HepG2 (cell line): ENCODE data around the gene USF2. TPM values are rescaled to one million over a fixed set of nuclear protein-coding genes. Genes with fewer than 3 reads are reported as not detected.
A peak's percentile ranks its signal among the peaks of the same experiment; 100 is the strongest.

Source experiments
- BORCS8-MEF2B ChIP-seq: sonication (generic); formaldehyde crosslinking; IDR thresholded peaks from 2 replicates; pipeline ENCODE4 v1.8.0; 2022; ENCODE audit warnings: mild to moderate bottlenecking, missing genetic modification reagents
- FOXK2 ChIP-seq: fragments of 450-650 bp; IDR thresholded peaks from 2 replicates; pipeline ENCODE4 v1.6.1; 2016
- SP1 ChIP-seq, 2 experiments: fragments of 450-650 bp in 1 of 2; sonication (generic) in 1 of 2; formaldehyde crosslinking in 1 of 2; IDR thresholded peaks; 2 replicates each; pipeline versions ENCODE4 v1.4.0 to v1.6.1; 2016 to 2020; ENCODE audit warnings: missing genetic modification reagents in 1 of 2
- ZFX ChIP-seq: sonication (generic); formaldehyde crosslinking; IDR thresholded peaks from 2 replicates; pipeline ENCODE4 v1.4.0; 2020; ENCODE audit warnings: mild to moderate bottlenecking, low read depth, missing genetic modification reagents, moderate library complexity
- ZNF572 ChIP-seq: sonication (generic); formaldehyde crosslinking; IDR thresholded peaks from 2 replicates; pipeline ENCODE4 v1.5.1; 2020; ENCODE audit warnings: mild to moderate bottlenecking, missing genetic modification reagents
- polyA plus RNA-seq, 8 experiments: library from polyadenylated mRNA; depleted of rRNA in 3 of 8; stranded (reverse) in 7 of 8; unstranded in 1 of 8; fragments of >200 nt; fragmentation: Illumina TruSeq in 4 of 8; extraction: Trizol in 4 of 8; gene quantifications; 2 replicates each; pipeline versions ENCODE4 v1.2.1 to v1.2.3, GENCODE V29; 2011 to 2016; ENCODE audit warnings: low read depth in 4 of 8, missing spikeins in 1 of 8, mixed read lengths in 1 of 8; ENCODE audit not compliant: insufficient read depth in 1 of 8
- total RNA-seq, 5 experiments: library from RNA; depleted of rRNA; stranded (reverse); fragments of >200 nt; fragmentation: Illumina TruSeq; extraction: Trizol; gene quantifications; 2 replicates each; pipeline ENCODE4 v1.2.3, GENCODE V29; 2016; ENCODE audit warnings: low read depth in 1 of 5
- TF ChIP-seq, protein P1 (sequence below): sonication (generic); formaldehyde crosslinking; IDR thresholded peaks from 2 replicates; pipeline ENCODE4 v1.4.0; 2020; ENCODE audit warnings: missing genetic modification reagents
- TF ChIP-seq, protein P2 (sequence below): sonication (generic); formaldehyde crosslinking; IDR thresholded peaks from 2 replicates; pipeline ENCODE4 v1.4.0; 2020; ENCODE audit warnings: mild to moderate bottlenecking, missing genetic modification reagents
- TF ChIP-seq, protein P3 (sequence below): sonication (generic); formaldehyde crosslinking; IDR thresholded peaks from 2 replicates; pipeline ENCODE4 v1.5.0; 2020; ENCODE audit warnings: missing genetic modification reagents
- TF ChIP-seq, protein P4 (sequence below): sonication (generic); formaldehyde crosslinking; IDR thresholded peaks from 2 replicates; pipeline ENCODE4 v1.5.0; 2020; ENCODE audit warnings: missing genetic modification reagents, mild to moderate bottlenecking, borderline replicate concordance
- TF ChIP-seq, protein P5 (sequence below): sonication (generic); formaldehyde crosslinking; IDR thresholded peaks from 2 replicates; pipeline ENCODE4 v1.9.0; 2021; ENCODE audit warnings: missing genetic modification reagents, mild to moderate bottlenecking, borderline replicate concordance
- TF ChIP-seq, protein P6 (sequence below): IDR thresholded peaks from 2 replicates; pipeline ENCODE4 v1.6.1; 2018; ENCODE audit warnings: missing genetic modification reagents, mild to moderate bottlenecking, missing compliant biosample characterization
- TF ChIP-seq, protein P7 (sequence below): sonication (generic); formaldehyde crosslinking; IDR thresholded peaks from 2 replicates; pipeline ENCODE4 v1.5.0; 2020; ENCODE audit warnings: missing genetic modification reagents
- TF ChIP-seq, protein P8 (sequence below): sonication (generic); formaldehyde crosslinking; IDR thresholded peaks from 2 replicates; pipeline ENCODE4 v1.5.1; 2020; ENCODE audit warnings: mild to moderate bottlenecking, missing genetic modification reagents

USF2 gene
- total and polyA plus RNA-seq, 2 of the 13 experiments (the other 11 are each of a cell fraction or from before 2014, with no cell fraction given): 54.9 to 106 TPM

DNA sequence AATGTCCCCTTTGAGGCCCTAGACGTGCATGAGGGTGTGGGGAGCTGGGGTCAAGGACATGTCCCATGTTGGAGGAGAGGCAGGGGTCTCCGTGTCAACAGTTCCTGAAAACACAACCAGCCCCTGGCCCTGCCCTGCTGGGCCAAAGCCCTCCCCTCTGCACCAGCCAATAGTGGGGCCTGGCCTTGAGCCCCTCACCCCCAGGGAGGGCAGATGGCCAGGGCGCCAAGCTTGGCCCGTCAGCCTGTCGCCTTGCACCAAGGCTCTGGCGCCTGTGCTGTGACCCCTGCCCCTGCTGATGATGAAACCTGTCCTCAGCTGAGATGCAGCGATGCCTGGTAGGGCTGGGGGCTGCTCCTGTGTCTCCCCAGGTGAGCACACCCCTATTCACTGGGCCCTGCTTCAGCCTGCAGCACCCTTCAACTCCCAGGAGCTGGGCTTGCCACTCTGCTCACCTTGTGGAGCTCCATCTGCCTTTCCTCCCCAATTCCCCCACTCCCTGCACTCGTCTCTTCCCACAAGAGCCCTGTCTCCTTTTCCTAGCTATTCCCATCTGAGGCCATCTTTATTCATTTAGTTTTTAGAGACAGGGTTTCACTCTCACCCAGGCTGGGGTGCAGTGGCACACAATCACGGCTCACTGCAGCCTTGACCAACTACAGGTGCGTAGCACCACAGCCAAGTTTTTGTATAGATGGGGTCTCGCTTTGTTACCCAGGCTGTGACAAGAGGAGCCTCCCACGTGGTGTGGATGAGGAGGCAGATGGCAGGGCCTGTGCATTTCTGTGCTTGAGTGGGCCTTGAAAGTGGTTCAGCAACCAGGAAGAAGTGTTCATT, 11.4 kb downstream of the USF2 start (continued):
- TF ChIP-seq, protein P1, sequence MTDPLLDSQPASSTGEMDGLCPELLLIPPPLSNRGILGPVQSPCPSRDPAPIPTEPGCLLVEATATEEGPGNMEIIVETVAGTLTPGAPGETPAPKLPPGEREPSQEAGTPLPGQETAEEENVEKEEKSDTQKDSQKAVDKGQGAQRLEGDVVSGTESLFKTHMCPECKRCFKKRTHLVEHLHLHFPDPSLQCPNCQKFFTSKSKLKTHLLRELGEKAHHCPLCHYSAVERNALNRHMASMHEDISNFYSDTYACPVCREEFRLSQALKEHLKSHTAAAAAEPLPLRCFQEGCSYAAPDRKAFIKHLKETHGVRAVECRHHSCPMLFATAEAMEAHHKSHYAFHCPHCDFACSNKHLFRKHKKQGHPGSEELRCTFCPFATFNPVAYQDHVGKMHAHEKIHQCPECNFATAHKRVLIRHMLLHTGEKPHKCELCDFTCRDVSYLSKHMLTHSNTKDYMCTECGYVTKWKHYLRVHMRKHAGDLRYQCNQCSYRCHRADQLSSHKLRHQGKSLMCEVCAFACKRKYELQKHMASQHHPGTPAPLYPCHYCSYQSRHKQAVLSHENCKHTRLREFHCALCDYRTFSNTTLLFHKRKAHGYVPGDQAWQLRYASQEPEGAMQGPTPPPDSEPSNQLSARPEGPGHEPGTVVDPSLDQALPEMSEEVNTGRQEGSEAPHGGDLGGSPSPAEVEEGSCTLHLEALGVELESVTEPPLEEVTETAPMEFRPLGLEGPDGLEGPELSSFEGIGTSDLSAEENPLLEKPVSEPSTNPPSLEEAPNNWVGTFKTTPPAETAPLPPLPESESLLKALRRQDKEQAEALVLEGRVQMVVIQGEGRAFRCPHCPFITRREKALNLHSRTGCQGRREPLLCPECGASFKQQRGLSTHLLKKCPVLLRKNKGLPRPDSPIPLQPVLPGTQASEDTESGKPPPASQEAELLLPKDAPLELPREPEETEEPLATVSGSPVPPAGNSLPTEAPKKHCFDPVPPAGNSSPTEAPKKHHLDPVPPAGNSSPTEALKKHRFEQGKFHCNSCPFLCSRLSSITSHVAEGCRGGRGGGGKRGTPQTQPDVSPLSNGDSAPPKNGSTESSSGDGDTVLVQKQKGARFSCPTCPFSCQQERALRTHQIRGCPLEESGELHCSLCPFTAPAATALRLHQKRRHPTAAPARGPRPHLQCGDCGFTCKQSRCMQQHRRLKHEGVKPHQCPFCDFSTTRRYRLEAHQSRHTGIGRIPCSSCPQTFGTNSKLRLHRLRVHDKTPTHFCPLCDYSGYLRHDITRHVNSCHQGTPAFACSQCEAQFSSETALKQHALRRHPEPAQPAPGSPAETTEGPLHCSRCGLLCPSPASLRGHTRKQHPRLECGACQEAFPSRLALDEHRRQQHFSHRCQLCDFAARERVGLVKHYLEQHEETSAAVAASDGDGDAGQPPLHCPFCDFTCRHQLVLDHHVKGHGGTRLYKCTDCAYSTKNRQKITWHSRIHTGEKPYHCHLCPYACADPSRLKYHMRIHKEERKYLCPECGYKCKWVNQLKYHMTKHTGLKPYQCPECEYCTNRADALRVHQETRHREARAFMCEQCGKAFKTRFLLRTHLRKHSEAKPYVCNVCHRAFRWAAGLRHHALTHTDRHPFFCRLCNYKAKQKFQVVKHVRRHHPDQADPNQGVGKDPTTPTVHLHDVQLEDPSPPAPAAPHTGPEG (CRISPR knock-in tag): no peak
- TF ChIP-seq, protein P2, sequence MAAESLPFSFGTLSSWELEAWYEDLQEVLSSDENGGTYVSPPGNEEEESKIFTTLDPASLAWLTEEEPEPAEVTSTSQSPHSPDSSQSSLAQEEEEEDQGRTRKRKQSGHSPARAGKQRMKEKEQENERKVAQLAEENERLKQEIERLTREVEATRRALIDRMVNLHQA (CRISPR knock-in tag): no peak
- TF ChIP-seq, protein P3, sequence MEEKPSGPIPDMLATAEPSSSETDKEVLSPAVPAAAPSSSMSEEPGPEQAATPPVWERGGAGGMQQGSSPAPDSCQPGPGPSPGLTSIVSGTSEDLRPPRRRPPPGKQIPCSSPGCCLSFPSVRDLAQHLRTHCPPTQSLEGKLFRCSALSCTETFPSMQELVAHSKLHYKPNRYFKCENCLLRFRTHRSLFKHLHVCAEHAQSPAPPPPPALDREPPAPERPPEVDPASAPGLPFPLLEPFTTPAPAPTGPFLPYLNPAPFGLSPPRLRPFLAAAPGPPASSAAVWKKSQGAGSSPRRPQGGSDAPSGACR (CRISPR knock-in tag): no peak
- TF ChIP-seq, protein P4, sequence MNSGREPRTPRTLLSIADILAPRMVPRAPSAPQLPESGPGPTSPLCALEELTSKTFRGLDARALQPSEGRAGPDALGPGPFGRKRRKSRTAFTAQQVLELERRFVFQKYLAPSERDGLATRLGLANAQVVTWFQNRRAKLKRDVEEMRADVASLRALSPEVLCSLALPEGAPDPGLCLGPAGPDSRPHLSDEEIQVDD: no peak
- TF ChIP-seq ZNF572 (no peak), SP1 (IDR thresholded peaks at IDR 0.05) (no peak), SP1 (CRISPR knock-in tag; IDR thresholded peaks at IDR 0.05) (no peak), FOXK2 (no peak), BORCS8-MEF2B (CRISPR knock-in tag) (no peak; the same call in 1 of the 2 replicates), ZFX (CRISPR knock-in tag) (peak; percentile 70)
- TF ChIP-seq, protein P5, sequence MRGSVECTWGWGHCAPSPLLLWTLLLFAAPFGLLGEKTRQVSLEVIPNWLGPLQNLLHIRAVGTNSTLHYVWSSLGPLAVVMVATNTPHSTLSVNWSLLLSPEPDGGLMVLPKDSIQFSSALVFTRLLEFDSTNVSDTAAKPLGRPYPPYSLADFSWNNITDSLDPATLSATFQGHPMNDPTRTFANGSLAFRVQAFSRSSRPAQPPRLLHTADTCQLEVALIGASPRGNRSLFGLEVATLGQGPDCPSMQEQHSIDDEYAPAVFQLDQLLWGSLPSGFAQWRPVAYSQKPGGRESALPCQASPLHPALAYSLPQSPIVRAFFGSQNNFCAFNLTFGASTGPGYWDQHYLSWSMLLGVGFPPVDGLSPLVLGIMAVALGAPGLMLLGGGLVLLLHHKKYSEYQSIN: no peak
- TF ChIP-seq, protein P6, sequence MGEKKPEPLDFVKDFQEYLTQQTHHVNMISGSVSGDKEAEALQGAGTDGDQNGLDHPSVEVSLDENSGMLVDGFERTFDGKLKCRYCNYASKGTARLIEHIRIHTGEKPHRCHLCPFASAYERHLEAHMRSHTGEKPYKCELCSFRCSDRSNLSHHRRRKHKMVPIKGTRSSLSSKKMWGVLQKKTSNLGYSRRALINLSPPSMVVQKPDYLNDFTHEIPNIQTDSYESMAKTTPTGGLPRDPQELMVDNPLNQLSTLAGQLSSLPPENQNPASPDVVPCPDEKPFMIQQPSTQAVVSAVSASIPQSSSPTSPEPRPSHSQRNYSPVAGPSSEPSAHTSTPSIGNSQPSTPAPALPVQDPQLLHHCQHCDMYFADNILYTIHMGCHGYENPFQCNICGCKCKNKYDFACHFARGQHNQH: peak; percentile 61; the same call in 1 of the 2 replicates
- TF ChIP-seq, protein P7, sequence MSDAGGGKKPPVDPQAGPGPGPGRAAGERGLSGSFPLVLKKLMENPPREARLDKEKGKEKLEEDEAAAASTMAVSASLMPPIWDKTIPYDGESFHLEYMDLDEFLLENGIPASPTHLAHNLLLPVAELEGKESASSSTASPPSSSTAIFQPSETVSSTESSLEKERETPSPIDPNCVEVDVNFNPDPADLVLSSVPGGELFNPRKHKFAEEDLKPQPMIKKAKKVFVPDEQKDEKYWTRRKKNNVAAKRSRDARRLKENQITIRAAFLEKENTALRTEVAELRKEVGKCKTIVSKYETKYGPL (CRISPR knock-in tag): no peak
- TF ChIP-seq, protein P8, sequence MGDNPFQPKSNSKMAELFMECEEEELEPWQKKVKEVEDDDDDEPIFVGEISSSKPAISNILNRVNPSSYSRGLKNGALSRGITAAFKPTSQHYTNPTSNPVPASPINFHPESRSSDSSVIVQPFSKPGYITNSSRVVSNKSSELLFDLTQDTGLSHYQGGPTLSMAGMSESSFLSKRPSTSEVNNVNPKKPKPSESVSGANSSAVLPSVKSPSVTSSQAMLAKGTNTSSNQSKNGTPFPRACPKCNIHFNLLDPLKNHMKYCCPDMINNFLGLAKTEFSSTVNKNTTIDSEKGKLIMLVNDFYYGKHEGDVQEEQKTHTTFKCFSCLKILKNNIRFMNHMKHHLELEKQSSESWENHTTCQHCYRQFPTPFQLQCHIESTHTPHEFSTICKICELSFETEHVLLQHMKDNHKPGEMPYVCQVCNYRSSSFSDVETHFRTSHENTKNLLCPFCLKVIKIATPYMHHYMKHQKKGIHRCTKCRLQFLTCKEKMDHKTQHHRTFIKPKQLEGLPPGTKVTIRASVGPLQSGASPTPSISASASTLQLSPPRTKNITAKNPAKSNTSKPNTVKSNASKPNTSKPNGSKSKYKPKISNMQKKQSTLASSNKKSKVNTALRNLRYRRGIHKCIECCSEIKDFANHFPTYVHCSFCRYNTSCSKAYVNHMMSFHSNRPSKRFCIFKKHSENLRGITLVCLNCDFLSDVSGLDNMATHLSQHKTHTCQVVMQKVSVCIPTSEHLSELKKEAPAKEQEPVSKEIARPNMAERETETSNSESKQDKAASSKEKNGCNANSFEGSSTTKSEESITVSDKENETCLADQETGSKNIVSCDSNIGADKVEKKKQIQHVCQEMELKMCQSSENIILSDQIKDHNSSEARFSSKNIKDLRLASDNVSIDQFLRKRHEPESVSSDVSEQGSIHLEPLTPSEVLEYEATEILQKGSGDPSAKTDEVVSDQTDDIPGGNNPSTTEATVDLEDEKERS: no peak
